ENCODE measurements around the gene FGD6.

DNA sequence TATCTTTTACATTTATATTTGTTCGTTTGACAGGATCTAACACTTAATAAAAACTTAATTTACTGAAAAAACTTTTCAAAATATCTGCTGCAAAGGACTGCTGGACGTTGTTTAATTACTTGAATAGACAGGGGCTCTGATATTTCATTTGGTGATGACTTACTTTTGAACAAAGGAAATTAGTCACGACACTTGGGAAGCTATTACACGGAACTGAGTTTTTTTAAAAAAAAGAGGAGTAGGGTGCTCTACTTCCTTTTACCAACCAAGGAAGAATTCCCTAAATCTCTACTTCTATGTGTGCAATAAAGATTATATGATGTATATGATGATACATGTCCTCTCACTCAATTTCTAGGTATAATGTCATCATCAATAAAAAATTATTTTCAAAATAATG, 4.7 kb downstream of the FGD6 start:
- TF ChIP-seq POLR2A (IDR thresholded peaks at IDR 0.05) = no peak
- TF ChIP-seq, protein P1, sequence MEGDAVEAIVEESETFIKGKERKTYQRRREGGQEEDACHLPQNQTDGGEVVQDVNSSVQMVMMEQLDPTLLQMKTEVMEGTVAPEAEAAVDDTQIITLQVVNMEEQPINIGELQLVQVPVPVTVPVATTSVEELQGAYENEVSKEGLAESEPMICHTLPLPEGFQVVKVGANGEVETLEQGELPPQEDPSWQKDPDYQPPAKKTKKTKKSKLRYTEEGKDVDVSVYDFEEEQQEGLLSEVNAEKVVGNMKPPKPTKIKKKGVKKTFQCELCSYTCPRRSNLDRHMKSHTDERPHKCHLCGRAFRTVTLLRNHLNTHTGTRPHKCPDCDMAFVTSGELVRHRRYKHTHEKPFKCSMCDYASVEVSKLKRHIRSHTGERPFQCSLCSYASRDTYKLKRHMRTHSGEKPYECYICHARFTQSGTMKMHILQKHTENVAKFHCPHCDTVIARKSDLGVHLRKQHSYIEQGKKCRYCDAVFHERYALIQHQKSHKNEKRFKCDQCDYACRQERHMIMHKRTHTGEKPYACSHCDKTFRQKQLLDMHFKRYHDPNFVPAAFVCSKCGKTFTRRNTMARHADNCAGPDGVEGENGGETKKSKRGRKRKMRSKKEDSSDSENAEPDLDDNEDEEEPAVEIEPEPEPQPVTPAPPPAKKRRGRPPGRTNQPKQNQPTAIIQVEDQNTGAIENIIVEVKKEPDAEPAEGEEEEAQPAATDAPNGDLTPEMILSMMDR (IDR thresholded peaks at IDR 0.05) = no peak
